SIG-M5 treated with dmso at 0.1 percent for 504 hours (cell line): ENCODE measurements around the gene LAMP5.
A peak's percentile ranks its signal among the peaks of the same experiment; 100 is the strongest.

Source experiments
- DNase-seq: peaks from one replicate; lab custom pipeline; 2025; ENCODE audit not compliant: unreplicated experiment; lab: John Stamatoyannopoulos, UW

The LAMP5 gene

GRCh38 chr20:9499126-9499899, 15.1 kb upstream of the LAMP5 start:
- DNase-seq = peak; percentile 85

GRCh38 chr20:9500121-9500520, 14.3 kb upstream of the LAMP5 start:
- DNase-seq = peak; percentile 89

- no peak for DNase-seq
These were observed 12.9 kb upstream of the LAMP5 start for GRCh38 chr20:9501473-9501872.

GRCh38 chr20:9503526-9504245, 10.7 kb upstream of the LAMP5 start:
- DNase-seq = peak; percentile 93

GRCh38 chr20:9506280-9506821, 8.0 kb upstream of the LAMP5 start:
- peak; percentile 51 for DNase-seq

GRCh38 chr20:9506964-9507369, 7.4 kb upstream of the LAMP5 start:
- no peak for DNase-seq

- DNase-seq = peak; percentile 30
These were observed 6.7 kb upstream of the LAMP5 start for GRCh38 chr20:9507544-9508239.

- DNase-seq = no peak
These were observed 6.1 kb upstream of the LAMP5 start for GRCh38 chr20:9508240-9508661.

- DNase-seq = no peak
These were observed 5.7 kb upstream of the LAMP5 start for GRCh38 chr20:9508696-9509178.

- DNase-seq = peak; percentile 74
These were observed 5.1 kb upstream of the LAMP5 start for GRCh38 chr20:9509246-9509645.

GRCh38 chr20:9510911-9511310, 3.5 kb upstream of the LAMP5 start:
- DNase-seq = peak; percentile 66

- DNase-seq = peak; percentile 85
These were observed 324 bp upstream of the LAMP5 start for GRCh38 chr20:9514072-9514460.

- DNase-seq = no peak
These were observed 810 bp downstream of the LAMP5 start for GRCh38 chr20:9515214-9515585.

- DNase-seq = peak; percentile 69
These were observed 1.4 kb downstream of the LAMP5 start for GRCh38 chr20:9515741-9516233.

GRCh38 chr20:9516234-9516871, 2.0 kb downstream of the LAMP5 start:
- DNase-seq = peak; percentile 77

GRCh38 chr20:9517297-9518162, 3.1 kb downstream of the LAMP5 start:
- no peak for DNase-seq

- no peak for DNase-seq
These were observed 4.3 kb downstream of the LAMP5 start for GRCh38 chr20:9518576-9519175.

- no peak for DNase-seq
These were observed 5.7 kb downstream of the LAMP5 start for GRCh38 chr20:9520086-9520485.

GRCh38 chr20:9523636-9524035, 9.2 kb downstream of the LAMP5 start:
- peak; percentile 73 for DNase-seq
